ENCODE measurements around the gene ACTA2.

The ACTA2 gene

GRCh38 chr10:88952647-88953111 lies at the start of gene ACTA2:
ACTA2 (minus strand) TSS chr10:88952773; CDS start chr10:88948930, 3,843 bp downstream.
- no peak for DNase-seq

DNA sequence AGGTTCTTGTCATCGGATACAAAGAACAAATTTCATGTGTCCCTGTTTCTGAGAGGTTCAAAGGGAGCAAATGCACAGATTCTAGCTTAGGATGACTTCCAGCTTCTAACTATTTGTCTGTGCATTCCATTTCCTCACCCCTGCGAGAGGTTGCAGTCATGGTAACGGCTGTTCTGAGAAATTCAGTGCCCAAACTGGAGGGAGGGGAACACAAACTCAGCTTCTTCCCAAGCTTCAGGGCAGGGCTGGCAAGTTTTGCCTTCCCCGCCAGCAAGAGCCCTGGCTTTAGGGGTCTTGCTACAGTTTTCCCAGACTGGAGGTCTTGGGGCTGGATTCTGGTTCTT lies 49.1 kb upstream of the ACTA2 start:
- DNase-seq = no peak

DNA sequence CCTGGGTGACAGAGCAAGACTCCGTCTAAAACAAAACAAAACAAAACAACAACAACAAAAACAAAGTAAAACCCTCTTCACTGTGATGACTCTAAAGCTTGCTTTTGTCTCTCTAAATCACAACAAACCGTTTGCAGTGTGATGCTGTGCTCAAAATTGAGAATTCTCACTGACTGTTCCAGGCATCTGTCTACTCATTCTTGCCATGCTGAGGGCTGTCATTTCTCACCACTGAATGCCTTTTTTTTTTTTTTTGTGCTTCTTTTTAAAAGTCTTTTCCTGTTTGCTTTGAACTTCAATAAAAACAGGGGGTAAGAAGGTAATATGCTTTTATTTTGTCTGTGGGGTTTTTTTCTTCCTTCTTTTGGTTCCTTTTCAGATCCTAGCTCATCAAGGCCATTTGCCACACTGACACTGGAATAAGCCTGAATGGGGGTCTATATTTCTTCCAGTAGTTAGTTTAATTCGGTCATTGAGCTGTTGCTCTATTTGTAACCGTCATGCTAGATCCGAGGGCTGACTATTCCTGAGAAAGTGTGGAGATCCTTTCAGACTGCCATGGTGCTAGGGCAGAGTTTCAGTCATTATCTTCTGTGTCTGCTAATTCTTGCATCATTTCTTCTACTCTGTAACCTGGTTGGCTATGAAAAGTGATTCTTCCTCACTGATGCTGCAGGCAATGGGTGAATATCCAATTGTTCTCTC lies 48.6 kb upstream of the ACTA2 start:
- DNase-seq = no peak

- DNase-seq = no peak
Measured at GRCh38 chr10:88999625-89000024, 47.1 kb upstream of the ACTA2 start.

DNA sequence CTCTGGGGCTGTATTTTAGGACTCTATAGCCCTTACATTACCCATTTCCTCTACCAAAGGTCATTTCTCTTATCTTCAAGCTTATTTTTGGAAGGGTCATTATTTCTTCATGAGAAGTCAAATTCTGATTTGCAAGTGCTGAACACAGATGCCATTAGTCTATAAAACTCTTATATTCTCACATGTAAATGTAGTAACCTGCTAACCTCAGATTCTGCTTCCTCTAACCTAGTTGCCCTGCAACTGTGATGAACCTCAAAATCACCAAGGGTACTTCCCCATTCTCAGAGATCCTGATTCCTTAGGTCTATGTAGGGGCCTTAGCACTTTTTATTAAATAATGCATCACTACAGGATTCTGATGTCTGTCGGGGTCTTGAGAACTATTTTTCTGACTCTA lies 44.4 kb upstream of the ACTA2 start:
- no peak for DNase-seq

GRCh38 chr10:88995156-88995876 lies 42.7 kb upstream of the ACTA2 start:
- no peak for DNase-seq

DNA sequence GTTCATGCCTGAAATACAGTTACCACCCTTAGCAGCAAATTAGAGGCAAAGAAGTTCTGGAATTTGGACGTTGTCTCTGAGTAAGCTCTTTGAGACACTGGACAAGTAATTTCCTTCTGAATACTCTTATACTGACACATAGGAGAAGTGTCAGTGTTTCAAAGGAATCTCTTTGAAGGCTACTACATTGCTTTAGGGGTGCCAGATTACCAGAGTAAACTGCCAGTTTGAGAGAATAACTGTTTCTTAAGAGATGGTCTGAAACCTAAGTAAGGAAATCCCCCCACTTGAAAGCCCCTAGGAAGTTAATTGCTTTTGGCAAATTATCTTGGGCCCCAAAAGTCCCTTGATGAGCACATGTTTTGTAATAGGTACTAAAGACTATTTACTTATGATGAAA lies 41.4 kb upstream of the ACTA2 start:
- no peak for DNase-seq

- DNase-seq = no peak
Measured at GRCh38 chr10:88992921-88993524, 40.5 kb upstream of the ACTA2 start.

GRCh38 chr10:88991899-88992320 lies 39.3 kb upstream of the ACTA2 start:
- no peak for DNase-seq

DNA sequence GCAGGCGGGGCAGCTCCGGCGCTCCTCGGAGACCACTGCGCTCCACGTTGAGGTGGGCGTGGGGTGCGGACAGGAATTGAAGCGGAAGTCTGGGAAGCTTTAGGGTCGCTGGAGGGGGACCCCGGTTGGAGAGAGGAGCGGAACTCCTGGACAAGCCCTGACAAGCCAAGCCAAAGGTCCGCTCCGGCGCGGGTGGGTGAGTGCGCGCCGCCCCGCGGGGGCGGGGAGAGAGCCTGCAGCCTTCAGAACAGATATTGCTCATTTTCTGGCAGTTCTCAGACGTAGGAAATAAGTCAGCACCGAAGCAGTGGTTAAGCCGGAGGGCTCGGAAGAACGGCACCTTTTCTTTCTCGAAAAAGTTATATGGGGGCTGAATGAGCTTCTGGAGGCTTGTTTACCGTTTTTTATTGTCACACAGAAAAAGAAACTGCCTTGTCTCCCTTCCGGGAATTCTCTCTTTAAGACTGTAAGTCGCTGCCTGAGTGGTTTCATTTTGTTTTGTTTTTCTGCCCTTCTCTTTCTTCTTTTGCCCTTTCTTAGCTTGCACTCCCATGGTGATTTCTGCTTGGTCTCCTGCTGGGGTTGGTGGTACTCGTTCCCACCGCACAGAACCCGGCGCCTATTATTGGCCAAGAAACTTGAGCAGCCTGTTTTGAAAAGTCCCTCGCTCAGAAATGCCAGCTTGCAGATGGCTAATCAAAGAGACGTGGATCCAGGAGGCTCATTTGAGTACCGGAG lies 38.8 kb upstream of the ACTA2 start:
- peak; percentile 24 for DNase-seq

DNA sequence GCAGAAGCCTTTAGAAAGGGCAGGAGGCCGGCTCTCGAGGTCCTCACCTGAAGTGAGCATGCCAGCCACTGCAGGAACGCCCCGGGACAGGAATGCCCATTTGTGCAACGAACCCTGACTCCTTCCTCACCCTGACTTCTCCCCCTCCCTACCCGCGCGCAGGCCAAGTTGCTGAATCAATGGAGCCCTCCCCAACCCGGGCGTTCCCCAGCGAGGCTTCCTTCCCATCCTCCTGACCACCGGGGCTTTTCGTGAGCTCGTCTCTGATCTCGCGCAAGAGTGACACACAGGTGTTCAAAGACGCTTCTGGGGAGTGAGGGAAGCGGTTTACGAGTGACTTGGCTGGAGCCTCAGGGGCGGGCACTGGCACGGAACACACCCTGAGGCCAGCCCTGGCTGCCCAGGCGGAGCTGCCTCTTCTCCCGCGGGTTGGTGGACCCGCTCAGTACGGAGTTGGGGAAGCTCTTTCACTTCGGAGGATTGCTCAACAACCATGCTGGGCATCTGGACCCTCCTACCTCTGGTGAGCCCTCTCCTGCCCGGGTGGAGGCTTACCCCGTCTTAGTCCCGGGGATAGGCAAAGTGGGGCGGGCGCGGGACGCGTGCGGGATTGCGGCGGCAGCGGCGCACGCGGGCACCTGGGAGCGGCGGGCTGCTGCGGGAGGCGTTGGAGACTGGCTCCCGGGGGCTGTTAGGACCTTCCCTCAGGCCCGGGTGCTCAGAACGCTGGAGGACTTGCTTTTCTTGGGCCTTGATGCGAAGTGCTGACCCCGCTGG lies 38.0 kb upstream of the ACTA2 start, which contains the start of gene FAS:
Gene FAS, plus strand, starts transcription at position 415 of the 777 bp plus-strand sequence. Its CDS starts 79 bp downstream, at position 494.
- DNase-seq = peak; percentile 19

DNA sequence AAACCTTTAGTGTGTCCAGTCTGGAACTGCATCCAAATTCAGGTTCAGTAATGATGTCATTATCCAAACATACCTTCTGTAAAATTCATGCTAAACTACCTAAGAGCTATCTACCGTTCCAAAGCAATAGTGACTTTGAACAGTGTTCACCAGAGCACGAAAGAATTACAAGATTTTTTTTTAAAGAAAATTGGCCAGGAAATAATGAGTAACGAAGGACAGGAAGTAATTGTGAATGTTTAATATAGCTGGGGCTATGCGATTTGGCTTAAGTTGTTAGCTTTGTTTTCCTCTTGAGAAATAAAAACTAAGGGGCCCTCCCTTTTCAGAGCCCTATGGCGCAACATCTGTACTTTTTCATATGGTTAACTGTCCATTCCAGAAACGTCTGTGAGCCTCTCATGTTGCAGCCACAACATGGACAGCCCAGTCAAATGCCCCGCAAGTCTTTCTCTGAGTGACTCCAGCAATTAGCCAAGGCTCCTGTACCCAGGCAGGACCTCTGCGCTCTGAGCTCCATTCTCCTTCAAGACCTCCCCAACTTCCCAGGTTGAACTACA lies 37.3 kb upstream of the ACTA2 start:
- no peak for DNase-seq

DNA sequence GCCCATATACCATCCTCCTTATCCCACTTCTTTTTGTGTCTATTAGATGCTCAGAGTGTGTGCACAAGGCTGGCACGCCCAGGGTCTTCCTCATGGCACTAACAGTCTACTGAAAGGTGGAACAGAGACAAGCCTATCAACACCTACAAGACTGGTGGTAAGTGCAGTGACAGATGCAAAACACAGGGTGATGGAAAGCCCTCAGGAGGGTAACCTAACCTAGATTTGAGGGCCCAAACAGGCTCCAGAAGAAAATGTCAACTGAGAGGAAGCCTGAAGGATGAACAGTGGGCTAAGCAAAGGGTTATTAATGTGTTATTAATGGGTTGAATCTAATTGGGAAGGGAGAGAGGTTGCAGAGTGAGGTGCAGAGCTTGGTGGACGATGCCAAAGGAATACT lies 36.9 kb upstream of the ACTA2 start:
- no peak for DNase-seq

- no peak for DNase-seq
Measured at GRCh38 chr10:88987840-88988239, 35.3 kb upstream of the ACTA2 start.

DNA sequence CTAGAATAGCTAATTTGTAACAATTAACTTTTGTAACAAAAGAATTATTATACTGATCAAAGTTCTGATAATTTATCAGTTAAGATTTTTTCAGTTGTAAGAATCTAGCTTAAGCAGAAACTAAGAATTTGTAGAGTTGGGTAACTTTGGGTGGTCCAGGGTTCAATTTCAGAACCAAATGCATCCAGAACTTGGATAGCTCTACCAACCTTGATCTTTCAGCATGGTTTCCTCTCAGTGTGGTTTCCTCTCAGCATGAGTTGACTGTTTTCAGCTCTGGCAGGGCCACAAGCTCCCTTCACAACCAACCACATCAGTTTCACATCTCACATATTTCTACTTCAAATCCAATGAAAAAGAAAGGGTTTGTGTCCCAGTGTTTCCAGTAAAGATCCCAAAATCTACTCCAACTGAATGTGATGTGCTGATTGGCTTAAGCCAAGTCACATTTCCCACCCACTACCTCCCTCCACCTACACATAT lies 34.7 kb upstream of the ACTA2 start:
- no peak for DNase-seq

DNA sequence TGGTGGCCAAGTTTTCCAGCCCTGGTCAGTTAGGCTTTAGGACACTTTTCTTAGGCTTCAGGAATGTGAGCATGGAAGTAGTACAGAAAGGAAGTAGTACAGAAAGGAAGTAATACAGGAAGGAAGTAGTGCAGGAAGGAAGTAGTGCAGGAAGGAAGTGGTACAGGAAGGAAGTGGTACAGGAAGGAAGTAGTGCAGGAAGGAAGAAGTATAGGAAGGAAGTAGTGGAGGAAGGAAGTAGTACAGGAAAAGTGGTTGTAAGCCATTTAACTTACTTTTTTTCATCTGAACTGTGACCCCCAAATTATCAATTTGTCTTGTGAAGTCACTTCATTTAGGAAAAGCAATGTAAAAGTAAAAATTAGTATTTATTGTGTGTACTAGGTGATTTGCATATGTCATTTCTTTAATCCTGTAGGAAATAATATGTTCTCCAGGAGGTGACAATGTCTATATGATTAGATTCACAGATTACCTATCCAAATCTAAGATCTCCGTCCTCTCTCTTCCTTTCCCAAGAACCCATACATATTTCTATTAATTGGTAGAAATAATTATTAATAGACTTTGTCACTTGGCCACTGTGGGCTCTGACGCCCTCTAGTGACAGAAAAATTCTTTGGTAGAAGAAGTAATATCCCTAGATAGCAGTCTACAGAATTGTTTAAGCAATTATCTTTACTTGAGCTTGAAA lies 34.1 kb upstream of the ACTA2 start:
- peak; percentile 32 for DNase-seq

GRCh38 chr10:88984525-88984924 lies 32.0 kb upstream of the ACTA2 start:
- no peak for DNase-seq

GRCh38 chr10:88983939-88984338 lies 31.4 kb upstream of the ACTA2 start:
- no peak for DNase-seq

DNA sequence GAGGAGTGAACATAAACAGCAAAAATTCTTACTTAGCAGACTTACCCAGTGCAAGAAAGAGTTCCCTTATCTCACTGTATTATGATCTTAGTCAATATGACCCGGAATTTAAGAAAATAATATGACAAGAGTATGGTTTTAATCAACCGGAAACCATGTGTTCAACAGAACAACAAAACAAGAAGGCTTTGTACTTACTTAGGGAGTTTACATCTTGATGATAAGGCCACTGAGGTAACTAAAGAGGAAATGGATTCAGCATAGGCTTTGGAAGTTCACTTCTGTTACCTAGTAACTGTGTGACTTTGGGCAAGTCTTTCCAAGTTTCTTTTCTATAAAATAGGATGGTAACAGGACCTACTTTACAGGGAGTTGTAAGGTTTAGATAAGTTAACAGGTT lies 30.6 kb upstream of the ACTA2 start:
- DNase-seq = no peak

DNA sequence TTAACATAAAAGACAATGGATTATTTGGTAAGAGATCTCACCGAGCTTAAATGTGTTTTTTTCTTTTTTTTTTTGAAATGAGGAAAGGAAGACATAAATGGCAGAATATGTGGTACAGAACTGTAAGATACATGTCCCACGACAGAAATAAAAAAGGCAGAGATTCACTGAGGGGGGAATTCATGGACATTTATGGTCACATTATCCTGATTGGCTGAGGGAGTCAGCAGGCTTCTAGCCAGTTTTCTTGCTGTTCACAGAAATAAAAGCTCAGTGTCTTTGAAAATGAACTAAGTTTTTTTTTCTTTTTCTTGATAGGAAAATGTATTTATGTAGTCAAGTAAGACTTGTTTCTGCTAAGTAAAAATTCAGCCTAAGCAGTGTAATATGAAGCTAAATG lies 29.8 kb upstream of the ACTA2 start:
- no peak for DNase-seq

- no peak for DNase-seq
Measured at GRCh38 chr10:88981435-88981834, 28.9 kb upstream of the ACTA2 start.

Data from NCI-H345 (cell line).